ENCODE data around the gene LRRFIP1.

LRRFIP1 gene

GRCh38 chr2:237689336-237690131 lies 62.1 kb downstream of the LRRFIP1 start:
- no peak overlapping the region for H3K4me3 ChIP-seq (ENCODE audit: low read length)
- H3K9ac ChIP-seq (ENCODE audit: low read length): no peak overlapping the region
- no peaks in the 10 kb centered on the region for H3K36me3 ChIP-seq (ENCODE audit: control insufficient read depth, low read depth, low read length)
- peaks cover 15% of the 10 kb centered on the region for H3K27me3 ChIP-seq (ENCODE audit: control insufficient read depth, insufficient read depth, low read length)
- H3K27ac ChIP-seq (ENCODE audit: low read length): no peak overlapping the region
- peaks cover 13% of the 10 kb centered on the region for H3K4me1 ChIP-seq (ENCODE audit: control insufficient read depth, low read depth, low read length)
- H3K9me3 ChIP-seq (ENCODE audit: control insufficient read depth, low read depth, low read length): peaks cover 5% of the 10 kb centered on the region

GRCh38 chr2:237691029-237691907 lies 63.9 kb downstream of the LRRFIP1 start:
- Histone ChIP-seq H3K9ac (ENCODE audit: low read length) (peak overlapping the region; percentile 30), H3K36me3 (ENCODE audit: control insufficient read depth, low read depth, low read length) (no peaks in the 10 kb centered on the region), H3K27ac (ENCODE audit: low read length) (no peak overlapping the region), H3K4me3 (ENCODE audit: low read length) (peak overlapping the region; percentile 74), H3K9me3 (ENCODE audit: control insufficient read depth, low read depth, low read length) (no peaks in the 10 kb centered on the region), H3K27me3 (ENCODE audit: control insufficient read depth, insufficient read depth, low read length) (peaks cover 15% of the 10 kb centered on the region), H3K4me1 (ENCODE audit: control insufficient read depth, low read depth, low read length) (peaks cover 13% of the 10 kb centered on the region)

GRCh38 chr2:237691908-237692600 lies 64.7 kb downstream of the LRRFIP1 start:
- H3K4me3 ChIP-seq (ENCODE audit: low read length): peak overlapping the region; percentile 77
- H3K4me1 ChIP-seq (ENCODE audit: control insufficient read depth, low read depth, low read length): peaks cover 18% of the 10 kb centered on the region
- H3K27ac ChIP-seq (ENCODE audit: low read length): no peak overlapping the region

GRCh38 chr2:237692601-237693290 lies 65.4 kb downstream of the LRRFIP1 start:
- Histone ChIP-seq H3K27me3 (ENCODE audit: control insufficient read depth, insufficient read depth, low read length) (peaks cover 15% of the 10 kb centered on the region), H3K9ac (ENCODE audit: low read length) (peak overlapping the region; percentile 67), H3K4me3 (ENCODE audit: low read length) (peak overlapping the region; percentile 77), H3K9me3 (ENCODE audit: control insufficient read depth, low read depth, low read length) (no peaks in the 10 kb centered on the region), H3K36me3 (ENCODE audit: control insufficient read depth, low read depth, low read length) (no peaks in the 10 kb centered on the region), H3K27ac (ENCODE audit: low read length) (no peak overlapping the region), H3K4me1 (ENCODE audit: control insufficient read depth, low read depth, low read length) (peaks cover 18% of the 10 kb centered on the region)

More at GRCh38 chr2:237691908-237692600, 64.7 kb downstream of the LRRFIP1 start:
- H3K27me3 ChIP-seq (ENCODE audit: control insufficient read depth, insufficient read depth, low read length): peaks cover 15% of the 10 kb centered on the region
- no peaks in the 10 kb centered on the region for H3K9me3 ChIP-seq (ENCODE audit: control insufficient read depth, low read depth, low read length)
- peak overlapping the region; percentile 67 for H3K9ac ChIP-seq (ENCODE audit: low read length)
- H3K36me3 ChIP-seq (ENCODE audit: control insufficient read depth, low read depth, low read length): no peaks in the 10 kb centered on the region

- no peaks in the 10 kb centered on the region for H3K36me3 ChIP-seq (ENCODE audit: control insufficient read depth, low read depth, low read length)
- peaks cover 15% of the 10 kb centered on the region for H3K27me3 ChIP-seq (ENCODE audit: control insufficient read depth, insufficient read depth, low read length)
- H3K4me1 ChIP-seq (ENCODE audit: control insufficient read depth, low read depth, low read length): peaks cover 18% of the 10 kb centered on the region
- H3K27ac ChIP-seq (ENCODE audit: low read length): no peak overlapping the region
- no peaks in the 10 kb centered on the region for H3K9me3 ChIP-seq (ENCODE audit: control insufficient read depth, low read depth, low read length)
- peak overlapping the region; percentile 67 for H3K9ac ChIP-seq (ENCODE audit: low read length)
- peak overlapping the region; percentile 77 for H3K4me3 ChIP-seq (ENCODE audit: low read length)
Observed at GRCh38 chr2:237693291-237693994, 66.1 kb downstream of the LRRFIP1 start.

- Histone ChIP-seq H3K4me3 (ENCODE audit: low read length) (no peak overlapping the region), H3K27ac (ENCODE audit: low read length) (no peak overlapping the region), H3K9ac (ENCODE audit: low read length) (no peak overlapping the region), H3K27me3 (ENCODE audit: control insufficient read depth, insufficient read depth, low read length) (peaks cover 15% of the 10 kb centered on the region), H3K4me1 (ENCODE audit: control insufficient read depth, low read depth, low read length) (peaks cover 18% of the 10 kb centered on the region), H3K9me3 (ENCODE audit: control insufficient read depth, low read depth, low read length) (no peaks in the 10 kb centered on the region), H3K36me3 (ENCODE audit: control insufficient read depth, low read depth, low read length) (no peaks in the 10 kb centered on the region)
Observed at GRCh38 chr2:237694415-237695194, 67.2 kb downstream of the LRRFIP1 start.

GRCh38 chr2:237695201-237695780 lies 67.9 kb downstream of the LRRFIP1 start:
- no peak overlapping the region for H3K4me3 ChIP-seq (ENCODE audit: low read length)
- H3K4me1 ChIP-seq (ENCODE audit: control insufficient read depth, low read depth, low read length): peaks cover 24% of the 10 kb centered on the region
- H3K27ac ChIP-seq (ENCODE audit: low read length): no peak overlapping the region
- H3K9me3 ChIP-seq (ENCODE audit: control insufficient read depth, low read depth, low read length): no peaks in the 10 kb centered on the region
- H3K36me3 ChIP-seq (ENCODE audit: control insufficient read depth, low read depth, low read length): no peaks in the 10 kb centered on the region
- no peak overlapping the region for H3K9ac ChIP-seq (ENCODE audit: low read length)
- H3K27me3 ChIP-seq (ENCODE audit: control insufficient read depth, insufficient read depth, low read length): peaks cover 15% of the 10 kb centered on the region

GRCh38 chr2:237696461-237696860 lies 69.1 kb downstream of the LRRFIP1 start:
- no peaks in the 10 kb centered on the region for H3K36me3 ChIP-seq (ENCODE audit: control insufficient read depth, low read depth, low read length)
- H3K27me3 ChIP-seq (ENCODE audit: control insufficient read depth, insufficient read depth, low read length): peaks cover 15% of the 10 kb centered on the region
- no peak overlapping the region for H3K4me3 ChIP-seq (ENCODE audit: low read length)
- H3K9me3 ChIP-seq (ENCODE audit: control insufficient read depth, low read depth, low read length): no peaks in the 10 kb centered on the region
- H3K4me1 ChIP-seq (ENCODE audit: control insufficient read depth, low read depth, low read length): peaks cover 36% of the 10 kb centered on the region
- no peak overlapping the region for H3K27ac ChIP-seq (ENCODE audit: low read length)
- H3K9ac ChIP-seq (ENCODE audit: low read length): no peak overlapping the region

- Histone ChIP-seq H3K36me3 (ENCODE audit: control insufficient read depth, low read depth, low read length) (no peaks in the 10 kb centered on the region), H3K27ac (ENCODE audit: low read length) (no peak overlapping the region), H3K4me3 (ENCODE audit: low read length) (no peak overlapping the region), H3K4me1 (ENCODE audit: control insufficient read depth, low read depth, low read length) (peaks cover 49% of the 10 kb centered on the region), H3K9ac (ENCODE audit: low read length) (no peak overlapping the region), H3K27me3 (ENCODE audit: control insufficient read depth, insufficient read depth, low read length) (peaks cover 13% of the 10 kb centered on the region), H3K9me3 (ENCODE audit: control insufficient read depth, low read depth, low read length) (no peaks in the 10 kb centered on the region)
Observed at GRCh38 chr2:237697586-237698357, 70.4 kb downstream of the LRRFIP1 start.

All from iPS-18a (cell line).